H1 (cell line): ENCODE data around the gene THAP9. TPM values are rescaled to one million over a fixed set of nuclear protein-coding genes. Genes with fewer than 3 reads are reported as not detected.

Source experiments
- BCL11A ChIP-seq, 2 experiments: IDR thresholded peaks; one replicate each; pipeline ENCODE4 v1.6.1; 2011; ENCODE audit warnings: low read depth in 2 of 2, low read length in 2 of 2, mild to moderate bottlenecking in 2 of 2
- CHD1 ChIP-seq: IDR thresholded peaks from 2 replicates; pipeline ENCODE4 v1.6.1; 2012; ENCODE audit warnings: low read depth, low read length, improper control_type of control experiment
- CHD2 ChIP-seq: IDR thresholded peaks from 2 replicates; pipeline ENCODE4 v1.6.1; 2012; ENCODE audit warnings: low read length, improper control_type of control experiment
- CREB1 ChIP-seq: IDR thresholded peaks from 2 replicates; pipeline ENCODE4 v1.6.1; 2012; ENCODE audit warnings: inconsistent platforms
- CTBP2 ChIP-seq: IDR thresholded peaks from 2 replicates; pipeline ENCODE4 v1.7.0; 2011; ENCODE audit warnings: borderline replicate concordance, mild to moderate bottlenecking, moderate library complexity, mixed read lengths, low read length; ENCODE audit not compliant: insufficient read depth, insufficient read length
- GTF2F1 ChIP-seq: IDR thresholded peaks from 2 replicates; pipeline ENCODE4 v1.6.1; 2012; ENCODE audit warnings: low read depth, low read length, improper control_type of control experiment, borderline replicate concordance
- HDAC2 ChIP-seq, 2 experiments: fragments of 300-600 bp in 1 of 2; sonication (generic) in 1 of 2; IDR thresholded peaks; 2 replicates each; pipeline ENCODE4 v1.6.1; 2011 to 2012; ENCODE audit warnings: low read depth in 2 of 2, low read length in 2 of 2, mild to moderate bottlenecking in 2 of 2, moderate library complexity in 2 of 2, borderline replicate concordance in 1 of 2, inconsistent platforms in 1 of 2
- HDAC6 ChIP-seq: IDR thresholded peaks from one replicate; pipeline ENCODE4 v1.7.1; 2012; ENCODE audit warnings: low read depth, mild to moderate bottlenecking, inconsistent platforms, low read length, moderate library complexity
- PHF8 ChIP-seq: fragments of 200-600 bp; sonication (generic); conservative IDR thresholded peaks from 2 replicates; pipeline ENCODE4 v1.7.1; 2012; ENCODE audit warnings: low read depth, mild to moderate bottlenecking, inconsistent platforms, low read length, moderate library complexity
- RXRA ChIP-seq: IDR thresholded peaks from 2 replicates; pipeline ENCODE4 v1.6.1; 2011; ENCODE audit warnings: low read depth, mild to moderate bottlenecking, low read length, moderate library complexity; ENCODE audit not compliant: insufficient read depth
- SP1 ChIP-seq: IDR thresholded peaks from 2 replicates; pipeline ENCODE4 v1.6.1; 2011; ENCODE audit warnings: low read depth, low read length
- SP4 ChIP-seq: IDR thresholded peaks from 2 replicates; pipeline ENCODE4 v1.6.1; 2012; ENCODE audit warnings: low read length, inconsistent platforms
- SUZ12 ChIP-seq: fragments of 200-600 bp; sonication (generic); IDR thresholded peaks from 2 replicates; pipeline ENCODE4 v1.6.1; 2012; ENCODE audit warnings: mild to moderate bottlenecking, inconsistent platforms, low read length, moderate library complexity, mixed read lengths
- TEAD4 ChIP-seq: IDR thresholded peaks from 2 replicates; pipeline ENCODE4 v1.6.1; 2012; ENCODE audit warnings: low read depth, low read length, inconsistent platforms, mixed read lengths
- polyA plus RNA-seq, 7 experiments: library from polyadenylated mRNA; depleted of rRNA in 3 of 7; stranded (reverse) in 5 of 7; unstranded in 2 of 7; fragments of >200 nt in 5 of 7; fragments of 200-250 nt in 2 of 7; gene quantifications; 1 replicate in 5 of 7; 2 replicates in 1 of 7; 4 replicates in 1 of 7; pipeline versions ENCODE4 v1.2.1 to v1.2.3, GENCODE V29; 2011 to 2013; ENCODE audit warnings: missing spikeins in 2 of 7, mixed read lengths in 2 of 7
- total RNA-seq: library from RNA; stranded (reverse); fragmentation: NEBNext Ultra II Directional; extraction: Animal tissue kit (Norgen Biotek cat#: 25700); gene quantifications from 2 replicates; pipeline ENCODE4 v1.2.1, GENCODE V29; 2021
- TF ChIP-seq, protein P1 (sequence below): IDR thresholded peaks from 2 replicates; pipeline ENCODE4 v1.6.1; 2012; ENCODE audit warnings: inconsistent platforms

THAP9 gene
- total and polyA plus RNA-seq, 2 of the 8 experiments (the other 6 are each of a cell fraction or from before 2014, with no cell fraction given) = 6.1 to 13.2 TPM

DNA sequence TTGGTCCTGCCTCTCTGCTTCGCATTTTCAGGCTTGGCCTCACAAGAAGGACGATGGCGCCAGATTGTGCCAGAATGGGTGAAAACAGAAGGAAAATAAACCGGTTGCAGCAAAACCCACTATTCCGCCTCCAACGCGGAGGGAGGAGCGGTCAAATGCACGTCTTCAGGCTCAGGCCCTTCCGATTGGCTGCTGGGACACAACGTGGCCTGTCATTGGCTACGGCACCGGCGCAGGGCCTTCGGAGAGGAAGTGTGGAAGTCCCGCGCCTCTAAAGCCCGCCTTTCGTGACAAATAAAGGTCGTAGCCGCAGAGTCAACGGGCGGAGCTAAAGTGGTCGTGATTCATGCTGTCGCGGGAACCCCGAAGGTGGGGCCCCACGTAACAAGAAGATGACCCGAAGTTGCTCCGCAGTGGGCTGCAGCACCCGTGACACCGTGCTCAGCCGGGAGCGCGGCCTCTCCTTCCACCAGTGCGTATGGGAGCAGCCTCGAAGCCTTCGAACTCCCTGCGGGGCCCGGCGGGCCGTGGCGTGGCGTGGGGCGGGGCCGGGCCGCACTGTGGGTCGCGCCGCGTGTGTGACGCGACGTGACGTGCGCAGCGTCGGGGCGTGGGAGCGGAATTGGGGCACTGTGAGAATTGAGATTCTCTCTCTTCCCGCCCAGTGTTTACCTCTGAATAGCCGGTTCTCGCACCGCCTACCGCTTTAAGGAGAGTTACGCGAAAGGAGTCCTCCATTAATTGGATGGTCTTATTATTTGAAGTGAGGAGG lies at the start of gene THAP9 (continued):
- TF ChIP-seq HDAC2 (IDR thresholded peaks at IDR 0.05; ENCODE audit: borderline replicate concordance in 1 of 2, low read depth in 2 of 2, low read length in 2 of 2) (peak; percentile 94 to 99), SUZ12 (peak; percentile 54; the same call in 1 of the 2 replicates), CTBP2 (no peak), SP4 (no peak), BCL11A (IDR thresholded peaks at IDR 0.05; ENCODE audit: low read depth in 2 of 2, low read length in 2 of 2) (no peak), CHD1 (no peak), PHF8 (peak; percentile 77), GTF2F1 (no peak), HDAC6 (no peak), CREB1 (peak; percentile 82), RXRA (no peak), TEAD4 (no peak), CHD2 (peak; percentile 76), SP1 (peak; percentile 87)
- TF ChIP-seq, protein P1, sequence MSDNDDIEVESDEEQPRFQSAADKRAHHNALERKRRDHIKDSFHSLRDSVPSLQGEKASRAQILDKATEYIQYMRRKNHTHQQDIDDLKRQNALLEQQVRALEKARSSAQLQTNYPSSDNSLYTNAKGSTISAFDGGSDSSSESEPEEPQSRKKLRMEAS = peak; percentile 49; the same call in 1 of the 2 replicates
